SK-N-MC (cell line): ENCODE results near the gene ICOSLG.
"Not testable (repeated sequence)": the region's sequence is repeated elsewhere in the genome, so short reads cannot be mapped to it uniquely, and the experiment has no call there.

ENCODE experiments used
- EZH2 ChIP-seq: fragments of 200-600 bp; sonication (generic); IDR thresholded peaks from one replicate; pipeline ENCODE4 v1.6.1; 2017; ENCODE audit warnings: antibody characterized with exemption
- POLR2AphosphoS5 ChIP-seq: IDR thresholded peaks from 2 replicates; pipeline ENCODE4 v1.6.1; 2012; ENCODE audit warnings: mild to moderate bottlenecking, low read depth, low read length, borderline replicate concordance

GRCh38 chr21:44194888-44195287, 45.9 kb downstream of the ICOSLG start:
- TF ChIP-seq EZH2, POLR2AphosphoS5: not testable (repeated sequence)
